ENCODE measurements around the gene ARHGAP26.

Gene ARHGAP26

GRCh38 chr5:142810743-142811290 is 40.6 kb downstream of the ARHGAP26 start:
- DNase-seq (ENCODE audit: low read depth, low spot score), result no peak

DNA sequence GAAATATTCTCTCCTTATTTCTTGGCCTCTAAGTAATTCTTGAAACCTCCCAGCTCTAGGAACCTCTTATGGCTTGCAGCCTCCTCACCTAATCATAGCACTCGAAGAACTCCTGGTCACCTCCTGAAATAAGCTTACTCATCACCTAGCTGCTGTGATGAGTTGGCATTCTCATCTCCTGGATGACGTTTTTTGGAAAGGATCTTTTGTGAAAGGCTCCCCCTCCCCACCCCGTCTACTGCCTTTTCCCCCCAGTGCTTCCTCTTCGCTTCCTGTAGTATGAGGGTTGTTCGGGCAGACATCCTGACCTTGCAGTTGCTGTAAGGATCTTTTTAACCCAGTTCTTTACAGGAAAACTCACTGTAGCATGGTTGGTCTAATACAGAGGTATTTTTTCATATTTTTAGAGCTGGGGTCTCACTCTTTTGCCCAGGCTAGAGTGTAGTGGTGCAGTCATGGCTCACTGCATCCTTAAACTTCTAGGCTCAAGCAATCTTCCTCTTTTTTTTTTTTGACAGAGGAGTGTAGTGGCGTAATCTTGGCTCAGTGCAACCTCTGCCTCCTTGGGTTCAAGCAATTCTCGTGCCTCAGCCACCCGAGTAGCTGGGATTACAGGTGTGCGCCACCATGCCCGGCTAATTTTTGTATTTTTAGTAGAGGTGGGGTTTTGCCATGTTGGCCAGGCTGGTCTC is 41.8 kb downstream of the ARHGAP26 start:
- no peak for DNase-seq (ENCODE audit: low read depth, low spot score)

- no peak for DNase-seq (ENCODE audit: low read depth, low spot score)
These were observed 43.0 kb downstream of the ARHGAP26 start for GRCh38 chr5:142813220-142813619.

DNA sequence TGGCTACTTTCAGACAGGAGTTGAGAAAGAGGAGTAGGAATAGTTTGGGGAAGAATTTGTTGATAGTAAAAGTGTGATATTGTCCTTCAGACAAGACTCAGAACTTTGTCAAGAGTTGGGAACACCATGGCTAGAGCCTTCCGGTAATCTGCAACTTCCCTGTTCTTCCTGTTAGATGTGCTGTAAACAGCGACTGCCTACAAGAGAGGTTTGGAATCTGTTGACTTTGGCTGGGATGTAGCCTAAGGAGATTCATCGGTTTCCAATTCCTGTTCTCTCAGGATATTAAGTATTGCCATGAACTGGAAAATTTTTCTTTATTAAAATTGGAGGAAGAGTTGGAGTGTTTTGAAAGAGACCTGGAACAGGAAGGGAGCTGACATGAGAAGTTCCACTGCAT is 43.9 kb downstream of the ARHGAP26 start:
- DNase-seq (ENCODE audit: low read depth, low spot score), result no peak

- DNase-seq (ENCODE audit: low read depth, low spot score), result no peak
These were observed 45.3 kb downstream of the ARHGAP26 start for GRCh38 chr5:142815469-142815868.

DNA sequence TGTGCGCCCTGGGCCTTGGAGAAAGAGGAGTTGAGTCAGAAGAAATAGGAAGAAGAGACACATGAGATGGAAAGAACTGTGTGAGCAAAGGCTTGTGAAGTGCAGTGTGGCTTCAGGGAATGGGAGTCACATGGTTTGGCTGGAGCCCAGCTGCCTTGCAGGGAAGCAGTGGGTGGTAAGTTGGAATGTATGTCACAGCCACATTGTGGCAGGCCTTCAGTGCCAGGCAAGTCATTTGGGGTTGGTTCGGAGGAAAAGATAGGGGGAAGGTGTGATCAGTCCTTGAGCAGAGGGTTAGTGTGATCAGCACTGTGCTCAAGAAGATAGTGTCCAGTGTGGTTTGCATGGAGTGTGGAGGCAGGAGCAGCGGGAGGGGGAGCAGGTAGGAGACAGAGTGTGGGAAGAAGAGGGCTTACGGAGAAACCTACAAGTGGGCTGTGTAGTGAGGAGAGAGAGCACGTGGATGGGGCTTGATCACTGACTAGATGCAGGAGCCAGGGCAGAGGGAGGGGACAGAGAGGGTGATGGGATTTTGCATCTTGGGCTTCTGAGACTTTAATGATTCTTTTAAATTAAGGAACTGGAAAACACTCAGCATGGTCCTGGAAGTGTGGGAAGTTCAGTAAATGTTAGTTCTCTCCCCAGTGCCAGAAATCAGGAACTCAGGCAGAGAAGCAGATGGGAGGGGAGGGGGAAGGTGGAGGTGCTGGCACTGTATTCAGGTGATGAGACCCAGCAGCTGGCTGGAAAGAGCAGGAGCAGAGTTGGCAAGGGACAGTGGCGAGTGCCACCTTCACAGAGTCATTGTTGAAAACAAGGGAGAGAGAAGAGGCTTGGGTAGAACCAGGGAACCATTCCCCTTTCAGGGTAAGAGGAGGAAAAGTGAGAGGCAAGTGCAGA is 46.6 kb downstream of the ARHGAP26 start:
- no peak for DNase-seq (ENCODE audit: low read depth, low spot score)

DNA sequence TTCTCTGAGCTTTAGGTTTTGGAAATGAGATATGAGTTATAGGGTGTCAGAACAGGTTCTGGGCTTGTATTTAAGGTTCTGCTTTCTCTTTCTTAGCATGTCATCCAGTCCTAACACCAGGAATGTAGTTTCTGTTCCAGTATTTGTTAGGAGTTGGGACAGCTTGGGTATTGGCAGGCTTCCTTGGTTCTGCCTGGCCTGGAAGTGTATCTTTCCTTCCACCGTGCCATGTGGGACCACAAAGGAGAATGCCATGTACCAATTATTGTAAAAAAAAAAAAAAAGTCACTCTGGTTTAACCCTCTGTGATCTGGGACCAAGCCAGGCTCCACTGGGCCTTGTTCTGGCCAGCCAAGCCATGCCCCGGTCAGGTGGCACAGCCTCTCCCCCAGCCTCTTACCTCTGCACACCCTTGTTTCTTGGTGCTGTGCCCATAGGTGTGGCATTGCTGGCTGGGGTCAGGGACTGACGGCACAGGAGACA is 47.8 kb downstream of the ARHGAP26 start:
- no peak for DNase-seq (ENCODE audit: low read depth, low spot score)

DNA sequence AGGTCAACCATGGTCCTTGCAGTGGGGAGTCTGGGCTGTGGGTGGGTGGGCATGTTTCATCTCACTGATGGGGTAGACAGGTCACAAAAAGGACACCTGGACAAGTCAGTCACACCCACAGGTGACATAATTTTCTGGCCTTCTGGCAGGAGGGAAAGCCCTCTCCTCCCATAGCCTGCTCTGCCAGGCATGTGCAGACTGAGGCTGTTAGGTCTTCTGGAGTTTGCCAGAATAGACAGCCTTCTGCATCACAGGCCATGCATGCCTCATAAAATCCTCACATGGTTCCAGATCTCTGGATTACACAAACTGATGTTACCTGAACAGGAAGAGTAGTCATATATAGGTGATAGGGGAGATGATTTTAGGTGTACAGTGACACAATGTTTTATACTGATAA is 49.1 kb downstream of the ARHGAP26 start:
- DNase-seq (ENCODE audit: low read depth, low spot score), result no peak

GRCh38 chr5:142819825-142820224 is 49.6 kb downstream of the ARHGAP26 start:
- no peak for DNase-seq (ENCODE audit: low read depth, low spot score)

DNA sequence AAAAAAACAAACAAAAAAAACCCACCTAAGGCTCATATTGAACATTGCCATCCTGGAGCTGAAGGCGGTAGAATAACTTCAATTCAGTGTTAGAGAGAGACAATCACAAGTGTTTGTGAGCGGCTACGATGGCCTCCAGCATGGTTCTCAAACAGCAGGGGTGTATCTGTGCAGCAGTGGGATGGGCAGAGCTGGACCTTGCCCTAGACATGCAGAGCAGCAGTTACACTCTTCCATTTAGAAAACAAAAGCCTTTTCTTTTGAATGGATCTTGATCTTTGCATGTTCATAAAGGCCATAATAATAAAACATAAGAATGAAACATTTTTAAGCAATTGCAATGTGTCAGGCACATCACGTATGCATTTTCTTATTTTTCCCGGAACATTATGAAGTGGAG is 50.3 kb downstream of the ARHGAP26 start:
- DNase-seq (ENCODE audit: low read depth, low spot score), result no peak

- no peak for DNase-seq (ENCODE audit: low read depth, low spot score)
These were observed 51.0 kb downstream of the ARHGAP26 start for GRCh38 chr5:142821034-142821732.

DNA sequence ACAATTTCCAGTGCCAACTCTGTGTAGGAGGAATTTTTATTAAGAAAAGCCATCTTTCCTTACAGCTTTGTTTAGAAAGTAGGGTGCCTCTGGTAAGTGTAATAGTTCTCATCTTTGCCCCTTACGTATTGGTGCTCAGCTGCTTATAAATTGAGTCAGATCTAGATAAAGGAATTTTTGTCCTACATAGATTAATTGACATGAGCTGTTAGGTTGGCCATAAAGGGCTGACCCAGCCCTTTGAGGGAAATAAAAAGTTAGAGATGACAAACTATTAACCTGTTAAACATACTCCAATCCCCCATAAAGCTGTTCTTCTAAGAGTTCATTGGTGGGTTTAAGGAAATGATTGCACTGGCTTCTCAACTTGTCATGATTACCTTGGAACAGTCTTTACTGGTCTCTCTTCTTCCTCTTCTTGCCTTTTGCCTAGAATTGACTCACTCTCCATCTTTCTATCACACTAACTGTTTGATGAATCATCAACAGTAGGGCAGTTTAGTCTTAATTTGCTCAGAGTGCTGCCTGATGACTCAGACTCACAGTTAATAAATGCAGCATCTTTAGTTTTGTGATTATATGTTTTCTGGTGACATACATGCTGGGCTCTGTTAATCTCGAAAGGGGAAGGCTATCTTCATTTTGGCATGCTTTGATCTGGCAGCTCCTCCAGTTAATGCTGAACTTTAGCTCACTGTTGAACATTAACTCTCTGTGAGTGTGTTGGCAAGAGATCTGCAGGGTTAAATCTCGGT is 51.7 kb downstream of the ARHGAP26 start:
- no peak for DNase-seq (ENCODE audit: low read depth, low spot score)

- DNase-seq (ENCODE audit: low read depth, low spot score), result no peak
These were observed 52.9 kb downstream of the ARHGAP26 start for GRCh38 chr5:142823126-142823525.

GRCh38 chr5:142823806-142824205 is 53.6 kb downstream of the ARHGAP26 start:
- no peak for DNase-seq (ENCODE audit: low read depth, low spot score)

DNA sequence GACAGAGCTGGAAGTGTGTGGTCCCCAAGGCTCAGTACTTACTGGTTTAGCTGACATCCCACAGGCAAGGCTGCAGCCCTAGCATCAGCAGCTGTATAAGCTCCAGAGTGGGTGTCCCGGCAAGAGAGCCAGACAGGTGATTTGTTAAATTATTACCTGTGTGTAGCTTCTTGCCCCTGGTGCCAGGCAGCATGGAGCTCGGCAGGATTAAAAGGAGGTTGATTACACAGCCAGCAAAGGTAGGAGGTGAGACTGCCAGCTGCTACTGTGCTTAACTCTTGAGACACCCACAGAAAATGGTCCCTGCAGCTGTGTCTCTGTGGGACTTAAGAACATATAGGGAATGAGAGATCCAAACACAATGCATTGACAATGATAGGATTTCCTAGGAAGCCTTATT is 54.2 kb downstream of the ARHGAP26 start:
- no peak for DNase-seq (ENCODE audit: low read depth, low spot score)

- no peak for DNase-seq (ENCODE audit: low read depth, low spot score)
These were observed 55.4 kb downstream of the ARHGAP26 start for GRCh38 chr5:142825378-142826089.

DNA sequence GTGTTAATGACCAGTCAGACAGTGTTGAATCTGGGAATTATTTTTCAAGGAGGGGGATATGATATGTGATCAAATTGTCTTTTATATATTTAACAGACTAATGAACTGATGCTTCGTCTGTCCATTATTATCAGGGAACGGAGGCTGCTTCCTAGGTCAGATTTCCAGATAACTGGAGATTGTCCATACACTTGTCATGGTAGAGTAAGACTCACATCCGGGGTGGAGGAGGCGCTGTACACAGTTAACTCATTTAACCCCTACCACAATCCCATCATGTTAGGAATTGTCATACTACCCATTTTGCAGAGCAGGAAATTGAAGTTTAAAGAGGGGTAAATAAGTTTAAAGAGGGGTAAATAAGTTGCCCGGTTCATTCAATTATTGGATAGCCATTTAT is 55.9 kb downstream of the ARHGAP26 start:
- no peak for DNase-seq (ENCODE audit: low read depth, low spot score)

- no peak for DNase-seq (ENCODE audit: low read depth, low spot score)
These were observed 56.7 kb downstream of the ARHGAP26 start for GRCh38 chr5:142826741-142827492.

DNA sequence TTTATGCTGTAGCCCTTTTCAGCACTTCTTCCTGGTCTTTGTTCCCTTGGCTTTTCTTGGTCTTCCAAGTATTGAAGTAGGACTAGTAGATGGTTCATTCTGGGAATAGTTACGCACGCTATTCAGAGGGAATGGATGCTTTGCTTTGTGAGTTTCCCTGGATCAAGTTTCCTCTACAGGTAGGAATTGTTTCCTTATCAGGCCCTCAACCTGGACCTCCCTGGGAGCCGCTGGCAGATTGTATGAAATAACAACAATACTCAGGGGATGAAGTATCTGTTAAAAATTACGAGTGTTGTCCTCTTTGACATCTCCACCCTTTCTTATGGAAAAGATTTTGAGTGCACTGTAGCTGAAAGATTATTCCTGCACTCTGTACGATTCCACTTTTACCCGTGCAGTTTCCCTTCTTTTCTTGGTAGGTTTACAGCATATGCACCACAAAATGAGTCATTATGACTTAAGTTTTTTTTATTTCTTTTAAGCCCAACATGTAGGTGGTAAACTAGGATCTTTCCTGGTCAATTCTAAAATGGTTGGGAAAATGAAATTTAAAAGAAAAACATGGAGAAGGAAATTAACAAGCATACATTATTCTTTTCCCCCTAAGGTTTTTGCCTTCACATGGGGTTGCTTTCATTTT is 57.9 kb downstream of the ARHGAP26 start:
- DNase-seq (ENCODE audit: low read depth, low spot score), result no peak
